Transverse colon (tissue), 4 donors: ENCODE results near the gene ZRANB2.

Source experiments
- CTCF ChIP-seq, 5 experiments: fragments of 200-600 bp in 3 of 5; fragments of 450-650 bp in 2 of 5; sonication (generic) in 3 of 5; IDR thresholded peaks; 1 replicate in 2 of 5; 2 replicates in 3 of 5; pipeline ENCODE4 v1.5.1; 2016 to 2017; ENCODE audit warnings: antibody characterized with exemption in 5 of 5, inconsistent platforms in 3 of 5, mild to moderate bottlenecking in 2 of 5, moderate library complexity in 1 of 5
- EP300 ChIP-seq: sonication (generic); formaldehyde crosslinking; IDR thresholded peaks from one replicate; pipeline ENCODE4 v1.6.1; 2017; ENCODE audit warnings: antibody characterized with exemption, low read depth
- POLR2A ChIP-seq: fragments of 450-650 bp; IDR thresholded peaks from one replicate; pipeline ENCODE4 v1.6.1; 2016; ENCODE audit warnings: antibody characterized with exemption, mild to moderate bottlenecking, moderate library complexity
- POLR2AphosphoS5 ChIP-seq, 3 donors: sonication (generic); formaldehyde crosslinking; IDR thresholded peaks; one replicate each; pipeline ENCODE4 v1.6.1; 2016; ENCODE audit warnings: antibody characterized with exemption in 3 of 3

- TF ChIP-seq CTCF (IDR thresholded peaks at IDR 0.05) (no peak), POLR2A (no peak), EP300 (no peak), POLR2AphosphoS5 (IDR thresholded peaks at IDR 0.05) (no peak)
Observed at GRCh38 chr1:71014178-71014579, 66.7 kb downstream of the ZRANB2 start.
